Tibial artery (tissue), 4 donors: Measurements from ENCODE around the gene SRPK2.
"Not testable (repeated sequence)": the region's sequence is repeated elsewhere in the genome, so short reads cannot be mapped to it uniquely, and the experiment has no call there.

Experiments
- DNase-seq, 2 donors: peaks; one replicate each; pipeline ENCODE4 v3.0.0-alpha.2; 2019
- H3K27ac ChIP-seq, 2 donors: fragments of 200-600 bp; sonication (generic) in 1 of 2; 1 replicate in 1 of 2; 2 replicates in 1 of 2; pipeline ENCODE4 v1.5.1; 2018 to 2019; ENCODE audit warnings: mild to moderate bottlenecking in 1 of 2
- H3K27me3 ChIP-seq, 2 donors: fragments of 200-600 bp; sonication (generic) in 1 of 2; one replicate each; pipeline versions ENCODE4 v1.5.1 to v1.6.0; 2016 to 2019
- H3K36me3 ChIP-seq, 3 donors: fragments of 200-600 bp; sonication (generic) in 2 of 3; one replicate each; pipeline ENCODE4 v1.5.1; 2016 to 2019; ENCODE audit warnings: mild to moderate bottlenecking in 2 of 3
- H3K4me1 ChIP-seq, 4 donors: fragments of 200-600 bp; sonication (generic) in 2 of 4; 1 replicate in 3 of 4; 2 replicates in 1 of 4; pipeline ENCODE4 v1.5.1; 2016 to 2019
- H3K4me3 ChIP-seq, 2 donors: fragments of 200-600 bp; sonication (generic) in 1 of 2; 1 replicate in 1 of 2; 2 replicates in 1 of 2; pipeline ENCODE4 v1.5.1; 2018 to 2019; ENCODE audit warnings: mild to moderate bottlenecking in 2 of 2
- H3K9me3 ChIP-seq, 3 donors: fragments of 200-600 bp; sonication (generic) in 1 of 3; one replicate each; pipeline ENCODE4 v1.5.1; 2016 to 2019
- intact Hi-C: fragments of 100-400 bp; cut with DNase I; formaldehyde crosslinking; loops from one replicate; pipeline ENCODE4 v1.15.0; 2023; ENCODE audit warnings: low total_unique reads
- TF ChIP-seq, protein P1 (sequence below), 2 experiments: fragments of 200-600 bp in 1 of 2; fragments of 450-650 bp in 1 of 2; IDR thresholded peaks; one replicate each; pipeline ENCODE4 v1.5.1; 2017 to 2019; ENCODE audit warnings: antibody characterized with exemption in 2 of 2, mild to moderate bottlenecking in 1 of 2, moderate library complexity in 1 of 2

Gene SRPK2

DNA sequence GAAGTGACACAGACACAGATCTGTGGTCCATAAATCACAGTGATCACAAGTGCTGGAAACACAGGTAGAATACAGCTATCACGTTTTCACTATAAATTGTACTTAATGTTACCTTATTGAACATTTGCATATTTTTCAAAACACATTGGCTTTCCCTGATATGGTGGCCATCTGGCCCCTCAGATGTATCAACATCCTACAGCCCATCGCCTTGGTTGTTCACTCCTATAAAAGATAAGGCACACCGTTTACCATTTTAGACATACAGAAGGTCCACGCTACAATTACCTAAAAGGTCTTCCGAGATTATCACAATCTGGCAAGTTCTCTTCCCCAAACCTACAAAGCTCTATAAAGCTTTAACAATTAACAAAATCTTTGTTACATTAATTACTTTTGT lies 91.4 kb downstream of the SRPK2 start:
- TF ChIP-seq, protein P1, sequence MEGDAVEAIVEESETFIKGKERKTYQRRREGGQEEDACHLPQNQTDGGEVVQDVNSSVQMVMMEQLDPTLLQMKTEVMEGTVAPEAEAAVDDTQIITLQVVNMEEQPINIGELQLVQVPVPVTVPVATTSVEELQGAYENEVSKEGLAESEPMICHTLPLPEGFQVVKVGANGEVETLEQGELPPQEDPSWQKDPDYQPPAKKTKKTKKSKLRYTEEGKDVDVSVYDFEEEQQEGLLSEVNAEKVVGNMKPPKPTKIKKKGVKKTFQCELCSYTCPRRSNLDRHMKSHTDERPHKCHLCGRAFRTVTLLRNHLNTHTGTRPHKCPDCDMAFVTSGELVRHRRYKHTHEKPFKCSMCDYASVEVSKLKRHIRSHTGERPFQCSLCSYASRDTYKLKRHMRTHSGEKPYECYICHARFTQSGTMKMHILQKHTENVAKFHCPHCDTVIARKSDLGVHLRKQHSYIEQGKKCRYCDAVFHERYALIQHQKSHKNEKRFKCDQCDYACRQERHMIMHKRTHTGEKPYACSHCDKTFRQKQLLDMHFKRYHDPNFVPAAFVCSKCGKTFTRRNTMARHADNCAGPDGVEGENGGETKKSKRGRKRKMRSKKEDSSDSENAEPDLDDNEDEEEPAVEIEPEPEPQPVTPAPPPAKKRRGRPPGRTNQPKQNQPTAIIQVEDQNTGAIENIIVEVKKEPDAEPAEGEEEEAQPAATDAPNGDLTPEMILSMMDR (IDR thresholded peaks at IDR 0.05): no peak
- H3K9me3 ChIP-seq: no peaks in the 10 kb centered on the region
- intact Hi-C loops: no loop called here
- H3K27ac ChIP-seq: no peak overlapping the region
- DNase-seq: no peak
- H3K4me3 ChIP-seq: no peak overlapping the region
- no peaks in the 10 kb centered on the region for H3K4me1 ChIP-seq
- no peaks in the 10 kb centered on the region for H3K27me3 ChIP-seq
- H3K36me3 ChIP-seq: no peaks in the 10 kb centered on the region

DNA sequence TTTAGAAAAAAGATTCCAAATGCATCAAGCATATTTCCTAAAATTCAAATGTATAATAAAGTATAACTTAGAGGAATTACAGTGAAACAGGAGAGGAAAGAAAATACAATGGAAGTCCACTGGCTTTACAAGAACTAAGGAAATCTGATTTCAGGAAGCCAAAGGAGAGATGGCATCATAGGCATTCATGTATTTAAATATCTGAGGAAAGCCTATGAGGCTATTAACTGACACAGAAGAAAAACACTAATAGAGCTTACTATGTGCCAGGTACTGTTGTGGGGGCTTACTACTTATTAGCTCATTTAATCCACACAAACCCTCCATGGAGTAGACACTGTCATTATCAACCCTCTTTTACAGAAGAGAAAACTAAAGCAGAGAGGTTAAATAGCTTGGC lies 92.2 kb downstream of the SRPK2 start:
- Histone ChIP-seq H3K4me1 (no peaks in the 10 kb centered on the region), H3K27me3 (no peaks in the 10 kb centered on the region), H3K9me3 (no peaks in the 10 kb centered on the region), H3K27ac (no peak overlapping the region), H3K4me3 (no peak overlapping the region), H3K36me3 (no peaks in the 10 kb centered on the region)
- TF ChIP-seq, protein P1 (IDR thresholded peaks at IDR 0.05): no peak
- intact Hi-C loops: no loop called here
- no peak for DNase-seq

DNA sequence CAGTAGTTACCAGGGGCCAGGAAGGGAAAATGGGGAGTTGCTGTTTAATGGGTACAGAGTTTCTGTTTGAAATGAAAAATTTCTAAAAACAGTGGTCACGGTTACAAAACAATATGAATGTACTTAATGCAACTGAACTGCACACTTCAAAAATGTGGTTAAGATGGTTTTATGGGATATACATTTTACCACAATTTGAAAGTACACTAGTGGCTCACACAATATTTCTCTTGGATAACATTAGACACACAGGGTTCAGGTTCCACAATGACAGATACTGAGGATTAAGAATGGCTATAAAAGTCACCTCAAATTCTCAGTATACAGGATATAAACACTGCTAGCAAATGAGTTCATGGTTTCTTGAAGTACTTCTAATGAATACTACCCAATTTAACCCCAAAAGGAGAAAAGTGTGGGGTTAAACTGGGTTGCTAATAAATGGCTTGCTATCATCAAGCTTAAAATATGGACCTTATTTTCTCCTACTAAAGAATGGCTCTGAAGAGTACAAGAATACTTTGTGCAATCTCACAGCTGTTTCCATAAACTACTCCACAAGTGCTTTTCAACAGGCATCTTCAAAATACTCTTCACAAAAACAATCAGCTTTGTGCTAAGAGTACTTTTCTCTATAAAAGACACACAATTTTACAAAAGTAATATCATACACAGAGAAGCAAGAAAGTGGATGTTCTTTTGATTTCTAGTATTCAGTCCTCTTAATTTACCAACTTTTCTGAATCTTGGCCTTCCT lies 92.9 kb downstream of the SRPK2 start:
- Histone ChIP-seq H3K27me3 (no peaks in the 10 kb centered on the region), H3K9me3 (no peaks in the 10 kb centered on the region), H3K27ac (no peak overlapping the region), H3K4me3 (no peak overlapping the region), H3K4me1 (no peaks in the 10 kb centered on the region), H3K36me3 (no peaks in the 10 kb centered on the region)
- intact Hi-C loops: no loop called here
- no peak for DNase-seq
- TF ChIP-seq, protein P1 (IDR thresholded peaks at IDR 0.05): no peak

DNA sequence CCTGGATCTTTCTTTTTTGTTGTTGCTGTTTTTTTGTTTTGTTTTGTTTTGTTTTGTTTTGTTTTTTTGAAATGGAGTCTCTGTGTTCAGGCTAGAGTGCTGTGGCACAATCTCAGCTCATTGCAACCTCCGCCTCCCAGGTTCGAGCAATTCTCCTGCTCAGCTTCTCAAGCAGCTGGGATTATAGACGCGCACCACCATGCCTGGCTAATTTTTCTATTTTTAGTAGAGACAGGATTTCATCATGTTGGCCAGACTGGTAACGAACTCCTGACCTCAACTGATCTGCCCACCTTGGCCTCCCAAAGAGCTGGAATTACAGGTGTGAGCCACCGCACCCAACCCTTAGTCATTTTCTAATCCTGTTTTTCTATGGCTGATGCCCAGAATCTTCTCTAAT lies 94.2 kb downstream of the SRPK2 start:
- H3K4me3 ChIP-seq, H3K27ac ChIP-seq, H3K27me3 ChIP-seq, DNase-seq, intact Hi-C loops, H3K36me3 ChIP-seq, H3K9me3 ChIP-seq, H3K4me1 ChIP-seq: not testable (repeated sequence)

DNA sequence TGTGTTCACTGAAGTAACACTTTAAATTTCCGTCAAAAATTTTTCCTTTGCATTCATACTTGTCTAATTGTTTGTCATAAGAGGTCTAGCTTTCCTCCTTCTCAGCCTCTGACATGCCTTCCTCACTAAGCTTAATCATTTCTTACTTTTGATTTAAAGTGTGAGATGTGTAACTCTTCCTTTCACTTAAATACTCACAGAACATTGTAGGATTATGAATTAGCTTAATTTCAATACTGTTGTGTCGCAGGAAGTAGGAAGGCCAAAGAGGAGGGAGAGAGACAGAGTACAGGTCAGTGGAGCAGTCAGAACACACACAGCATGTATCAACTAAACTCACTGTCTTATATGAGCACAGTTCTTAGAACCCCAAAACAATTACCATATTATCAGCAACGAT lies 99.0 kb downstream of the SRPK2 start:
- TF ChIP-seq, protein P1 (IDR thresholded peaks at IDR 0.05): no peak
- intact Hi-C loops: no loop called here
- H3K27ac ChIP-seq: no peak overlapping the region
- no peaks in the 10 kb centered on the region for H3K9me3 ChIP-seq
- H3K4me3 ChIP-seq: no peak overlapping the region
- H3K36me3 ChIP-seq: no peaks in the 10 kb centered on the region
- no peak for DNase-seq
- H3K4me1 ChIP-seq: no peaks in the 10 kb centered on the region
- no peaks in the 10 kb centered on the region for H3K27me3 ChIP-seq

DNA sequence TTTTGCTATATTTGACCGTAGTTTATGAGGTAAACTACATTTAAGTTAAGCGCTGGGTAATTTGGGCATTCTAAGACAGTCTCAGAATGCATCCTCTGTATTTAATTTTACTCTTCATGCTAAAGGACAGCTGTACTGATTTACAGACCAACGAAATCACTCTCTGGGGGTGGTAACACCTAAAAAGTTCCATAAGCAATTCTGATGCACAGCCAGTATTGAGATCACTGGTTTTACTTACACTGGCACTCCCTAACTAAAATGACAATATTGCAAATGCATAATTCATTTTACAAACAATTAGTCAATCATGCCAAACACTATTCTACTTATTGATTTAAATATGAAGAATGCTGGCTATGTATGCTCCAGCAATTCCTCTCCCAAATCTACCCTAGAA lies 102.3 kb downstream of the SRPK2 start:
- Histone ChIP-seq H3K4me1 (no peaks in the 10 kb centered on the region), H3K27ac (no peak overlapping the region), H3K27me3 (no peaks in the 10 kb centered on the region), H3K36me3 (no peaks in the 10 kb centered on the region), H3K4me3 (no peak overlapping the region), H3K9me3 (no peaks in the 10 kb centered on the region)
- intact Hi-C loops: no loop called here
- TF ChIP-seq, protein P1 (IDR thresholded peaks at IDR 0.05): no peak
- no peak for DNase-seq
